HepG2 (cell line): ENCODE results near the gene S100A12. TPM values are rescaled to one million over a fixed set of nuclear protein-coding genes. Genes with fewer than 3 reads are reported as not detected.
"Not testable (repeated sequence)": the region's sequence is repeated elsewhere in the genome, so short reads cannot be mapped to it uniquely, and the experiment has no call there.

Experiments
- ATAC-seq: fragments of 200-7000 bp; cut with Tn5 transposase; 3 replicates; pipeline ENCODE4 v1.9.1; 2020; ENCODE audit warnings: mild to moderate bottlenecking, moderate library complexity
- BruUV-seq: library from RNA; stranded (reverse); fragments of 400-500 nt; replicated peaks from 2 replicates; lab custom pipeline; 2021; lab: Mats Ljungman, UMichigan
- CTCF ChIA-PET: fragments of 300-600 bp; formaldehyde crosslinking; extraction: SDS; loops from one replicate; lab custom pipeline; 2021; ENCODE audit warnings: low total read pairs, inconsistent platforms, low intra/inter-chr PET ratio; lab: Yijun Ruan, JAX
- POLR2A ChIA-PET: fragments of 350-600 bp; sonication (Branson Sonifier 250); formaldehyde crosslinking; loops from one replicate; lab custom pipeline; 2020; ENCODE audit warnings: antibody characterized with exemption, inconsistent platforms; lab: Yijun Ruan, JAX
- DNase-seq: peaks from one replicate; pipeline ENCODE4 v3.0.0-alpha.2; 2015; ENCODE audit warnings: low spot score
- FAIRE-seq: peaks from 3 replicates; lab custom pipeline; 2011; peaks lifted over from hg19 to GRCh38; lab: Jason Lieb, UNC
- H2AFZ ChIP-seq: one replicate; pipeline ENCODE4 v1.6.1; 2011; ENCODE audit warnings: low read length, inconsistent platforms
- H3K27ac ChIP-seq: fragments of 300-600 bp; 3 replicates; pipeline ENCODE4 v1.8.0; 2011; ENCODE audit warnings: mixed run types, mild to moderate bottlenecking, mixed read lengths, low read length, inconsistent platforms; ENCODE audit not compliant: insufficient read depth; ENCODE audit errors: extremely low read length
- H3K27me3 ChIP-seq, 2 experiments: fragments of 200-600 bp in 1 of 2; 2 replicates in 1 of 2; 3 replicates in 1 of 2; pipeline versions ENCODE4 v1.6.0 to v1.8.0; 2011; ENCODE audit warnings: low read length in 2 of 2, mild to moderate bottlenecking in 2 of 2, moderate library complexity in 2 of 2, inconsistent platforms in 1 of 2; ENCODE audit not compliant: insufficient read depth in 2 of 2, control insufficient read depth in 1 of 2
- H3K36me3 ChIP-seq, 2 experiments: fragments of 200-600 bp in 1 of 2; replicated peaks in 1 of 2; 2 replicates in 1 of 2; 3 replicates in 1 of 2; pipeline versions ENCODE4 v1.5.1 to v1.8.0; 2011; ENCODE audit warnings: low read length in 2 of 2, inconsistent platforms in 1 of 2; ENCODE audit not compliant: insufficient read depth in 2 of 2, control insufficient read depth in 1 of 2
- H3K4me1 ChIP-seq: 2 replicates; pipeline ENCODE4 v1.5.1; 2012; ENCODE audit warnings: low read length, inconsistent platforms; ENCODE audit not compliant: insufficient read depth
- H3K4me2 ChIP-seq: 2 replicates; pipeline ENCODE4 v1.6.0; 2011; ENCODE audit warnings: low read depth, low read length, inconsistent platforms
- H3K4me3 ChIP-seq, 3 experiments: fragments of 200-600 bp in 1 of 3; sonication (generic), shearing (Covaris generic) in 1 of 3; replicated peaks in 1 of 3; 2 replicates each; pipeline ENCODE4 v1.5.1; 2011 to 2016; ENCODE audit warnings: low read length in 3 of 3, inconsistent platforms in 2 of 3, low read depth in 2 of 3, mild to moderate bottlenecking in 2 of 3, control low read depth in 1 of 3, mixed read lengths in 1 of 3; ENCODE audit not compliant: insufficient read depth in 1 of 3
- H3K79me2 ChIP-seq: one replicate; pipeline ENCODE4 v1.6.1; 2011; ENCODE audit warnings: low read length, inconsistent platforms; ENCODE audit not compliant: insufficient read depth
- H3K9ac ChIP-seq: 2 replicates; pipeline ENCODE4 v1.6.0; 2011; ENCODE audit warnings: mild to moderate bottlenecking, low read depth, low read length, inconsistent platforms; ENCODE audit not compliant: insufficient read depth
- H3K9me3 ChIP-seq: 2 replicates; pipeline ENCODE4 v1.5.1; 2012; ENCODE audit warnings: mild to moderate bottlenecking, low read length
- H4K20me1 ChIP-seq: 2 replicates; pipeline ENCODE4 v1.6.0; 2011; ENCODE audit warnings: inconsistent platforms, mild to moderate bottlenecking, low read length, moderate library complexity; ENCODE audit not compliant: insufficient read depth
- WGBS: methylation state at CpG from one replicate; pipeline ENCODE4 v1.1.6; 2017; ENCODE audit warnings: low lambda C conversion rate; 5-methylcytosine and 5-hydroxymethylcytosine counted together
- in situ Hi-C: cut with HindIII; loops from 2 replicates; pipeline ENCODE4 v1.10.0; 2017; ENCODE audit warnings: low pct_unique_long_range_greater_than_20kb; ENCODE audit not compliant: extremely low pct_ligation_motif_present
- intact Hi-C: fragments of 100-400 bp; cut with micrococcal nuclease; formaldehyde crosslinking; loops from one replicate; pipeline ENCODE4 v1.10.0; 2022; ENCODE audit not compliant: unreplicated experiment
- polyA plus RNA-seq, 8 experiments: library from polyadenylated mRNA; depleted of rRNA in 3 of 8; stranded (reverse) in 7 of 8; unstranded in 1 of 8; fragments of >200 nt; fragmentation: Illumina TruSeq in 4 of 8; extraction: Trizol in 4 of 8; gene quantifications; 2 replicates each; pipeline versions ENCODE4 v1.2.1 to v1.2.3, GENCODE V29; 2011 to 2016; ENCODE audit warnings: low read depth in 4 of 8, missing spikeins in 1 of 8, mixed read lengths in 1 of 8; ENCODE audit not compliant: insufficient read depth in 1 of 8
- total RNA-seq, 5 experiments: library from RNA; depleted of rRNA; stranded (reverse); fragments of >200 nt; fragmentation: Illumina TruSeq; extraction: Trizol; gene quantifications; 2 replicates each; pipeline ENCODE4 v1.2.3, GENCODE V29; 2016; ENCODE audit warnings: low read depth in 1 of 5

The S100A12 gene
- total and polyA plus RNA-seq, 2 of the 13 experiments (the other 11 are each of a cell fraction or from before 2014, with no cell fraction given), result not detected

GRCh38 chr1:153407274-153407673, 31.9 kb upstream of the S100A12 start:
- POLR2A ChIA-PET, H4K20me1 ChIP-seq, H3K79me2 ChIP-seq, H3K4me3 ChIP-seq, FAIRE-seq, H3K36me3 ChIP-seq, CTCF ChIA-PET, H3K9ac ChIP-seq, H2AFZ ChIP-seq, H3K4me2 ChIP-seq, intact Hi-C loops, ATAC-seq, H3K27ac ChIP-seq, DNase-seq, H3K4me1 ChIP-seq, in situ Hi-C loops, H3K9me3 ChIP-seq, BruUV-seq: not testable (repeated sequence)
- WGBS, result 20% methylated on average over 6 of the region's 11 CpGs
- H3K27me3 ChIP-seq, result peaks cover under 1 to 13% of the 10 kb centered on the region in 2 experiments; a peak in 3 of 5 replicates

- not testable (repeated sequence) for H2AFZ ChIP-seq, DNase-seq
Observed at GRCh38 chr1:153405825-153406599, 30.6 kb upstream of the S100A12 start.

More at GRCh38 chr1:153405825-153406599, 30.6 kb upstream of the S100A12 start:
- H3K79me2 ChIP-seq, H3K4me3 ChIP-seq, in situ Hi-C loops, CTCF ChIA-PET, BruUV-seq, H3K9ac ChIP-seq, FAIRE-seq, ATAC-seq, H4K20me1 ChIP-seq, intact Hi-C loops, H3K36me3 ChIP-seq, H3K4me1 ChIP-seq, H3K4me2 ChIP-seq, H3K9me3 ChIP-seq, H3K27ac ChIP-seq, POLR2A ChIA-PET: not testable (repeated sequence)
- H3K27me3 ChIP-seq, result peaks cover 1 to 21% of the 10 kb centered on the region in 2 experiments; a peak in 3 of 5 replicates
- 0% methylated on average over 4 of the region's 6 CpGs for WGBS
